HL-60 (cell line): ENCODE data around the gene ZSWIM6.

Experiments used
- CTCF ChIP-seq: IDR thresholded peaks from one replicate; pipeline ENCODE4 v1.5.1; 2011; ENCODE audit warnings: low read length, control low read depth, inconsistent platforms; ENCODE audit not compliant: insufficient read depth
- GABPA ChIP-seq: IDR thresholded peaks from 2 replicates; pipeline ENCODE4 v1.6.1; 2012; ENCODE audit warnings: low read depth
- REST ChIP-seq: IDR thresholded peaks from 2 replicates; pipeline ENCODE4 v1.6.1; 2012; ENCODE audit warnings: low read depth; ENCODE audit not compliant: insufficient replicate concordance

GRCh38 chr5:61463596-61463995 is 131.5 kb downstream of the ZSWIM6 start:
- TF ChIP-seq CTCF (no peak), REST (no peak), GABPA (no peak)
